ENCODE results near the gene IL11.

IL11 gene

GRCh38 chr19:55369653-55370304 lies 484 bp downstream of the IL11 start:
- peak in 1 of 2 experiments; percentile 13 for DNase-seq

- no peak for DNase-seq
Observed at GRCh38 chr19:55368701-55369563, 1.3 kb downstream of the IL11 start.

- no peak for DNase-seq
Observed at GRCh38 chr19:55368106-55368505, 2.2 kb downstream of the IL11 start.

GRCh38 chr19:55366790-55367189 lies 3.5 kb downstream of the IL11 start:
- DNase-seq: no peak

- no peak for DNase-seq
Observed at GRCh38 chr19:55365964-55366363, 4.3 kb downstream of the IL11 start.

- DNase-seq: no peak
Observed at GRCh38 chr19:55365245-55365644, 5.0 kb downstream of the IL11 start.

- peak in 1 of 2 experiments; percentile 9 for DNase-seq
Observed at GRCh38 chr19:55362990-55363716, 7.1 kb downstream of the IL11 start, which contains the start of gene GARIN5B. Gene GARIN5B, minus strand, starts transcription at chr19:55363260. Its CDS starts 194 bp downstream, at chr19:55363066.

- no peak for DNase-seq
Observed at GRCh38 chr19:55362174-55362989, 7.9 kb downstream of the IL11 start.

- DNase-seq: no peak
Observed at GRCh38 chr19:55360902-55361301, 9.4 kb downstream of the IL11 start.

- no peak for DNase-seq
Observed at GRCh38 chr19:55358943-55359908, 11.0 kb downstream of the IL11 start.

- DNase-seq: no peak
Observed at GRCh38 chr19:55358493-55358892, 11.8 kb downstream of the IL11 start.

GRCh38 chr19:55355213-55355821 lies 14.9 kb downstream of the IL11 start:
- no peak for DNase-seq

- no peak for DNase-seq
Observed at GRCh38 chr19:55354698-55355212, 15.5 kb downstream of the IL11 start, which contains the start of gene COX6B2. Gene COX6B2, minus strand, starts transcription at chr19:55354719. Its CDS starts 198 bp downstream, at chr19:55354521.

GRCh38 chr19:55353803-55354697 lies 16.2 kb downstream of the IL11 start:
- peak in 1 of 2 experiments; percentile 18 for DNase-seq

GRCh38 chr19:55353356-55353802 lies 16.9 kb downstream of the IL11 start:
- DNase-seq: no peak

- DNase-seq: no peak
Observed at GRCh38 chr19:55352549-55353145, 17.6 kb downstream of the IL11 start.

- no peak for DNase-seq
Observed at GRCh38 chr19:55352040-55352439, 18.2 kb downstream of the IL11 start.

GRCh38 chr19:55350620-55351315 lies 19.5 kb downstream of the IL11 start:
- no peak for DNase-seq
